CD4-positive, alpha-beta T cell treated with Interferon gamma for 1 hour (primary cell): ENCODE results near the gene CRYBB1.

Experiments
- DNase-seq: peaks from one replicate; pipeline ENCODE4 v3.0.0-alpha.2; 2020

Gene CRYBB1

DNA sequence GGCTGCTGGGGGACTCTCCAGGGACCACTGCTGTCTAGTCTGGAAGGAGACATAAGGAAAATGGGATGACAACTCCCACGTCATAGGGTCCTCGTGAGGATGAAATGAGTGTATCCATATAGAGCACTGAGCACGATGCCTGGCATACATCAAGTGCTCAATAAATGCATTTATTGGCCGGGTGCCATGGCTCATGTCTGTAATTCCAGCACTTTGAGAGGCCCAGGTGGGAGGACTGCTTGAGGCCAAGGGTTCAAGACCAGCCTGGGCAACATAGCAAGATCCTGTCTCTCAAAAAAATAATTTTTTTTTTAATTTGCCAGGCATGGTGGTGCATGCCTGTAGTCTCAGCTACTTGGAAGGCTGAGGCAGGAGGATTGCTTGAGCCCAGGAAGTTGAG, 15.7 kb downstream of the CRYBB1 start:
- no peak for DNase-seq

GRCh38 chr22:26601726-26602125, 16.1 kb downstream of the CRYBB1 start:
- no peak for DNase-seq

DNA sequence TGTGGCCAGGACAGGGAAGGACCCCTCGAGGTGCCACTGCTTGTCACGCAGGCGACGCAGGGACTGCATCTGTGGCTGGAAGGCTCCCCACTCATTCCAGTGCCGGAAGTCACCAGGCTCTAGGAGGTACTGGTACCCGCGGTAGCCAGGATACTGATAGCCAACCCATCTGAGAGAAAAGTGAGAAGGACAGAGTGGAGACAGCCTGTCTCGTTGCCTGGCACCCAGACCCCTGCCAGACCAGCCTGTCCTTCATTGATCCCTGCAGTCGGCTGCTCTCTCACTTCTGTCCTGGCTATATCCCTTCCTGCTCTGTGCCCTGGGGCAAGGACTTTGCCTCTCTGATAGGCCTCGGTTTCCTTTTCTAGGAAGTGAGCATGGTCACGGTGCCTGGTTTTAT, 18.3 kb downstream of the CRYBB1 start:
- DNase-seq = no peak

- no peak for DNase-seq
Observed at GRCh38 chr22:26597480-26597879, 20.3 kb downstream of the CRYBB1 start.

DNA sequence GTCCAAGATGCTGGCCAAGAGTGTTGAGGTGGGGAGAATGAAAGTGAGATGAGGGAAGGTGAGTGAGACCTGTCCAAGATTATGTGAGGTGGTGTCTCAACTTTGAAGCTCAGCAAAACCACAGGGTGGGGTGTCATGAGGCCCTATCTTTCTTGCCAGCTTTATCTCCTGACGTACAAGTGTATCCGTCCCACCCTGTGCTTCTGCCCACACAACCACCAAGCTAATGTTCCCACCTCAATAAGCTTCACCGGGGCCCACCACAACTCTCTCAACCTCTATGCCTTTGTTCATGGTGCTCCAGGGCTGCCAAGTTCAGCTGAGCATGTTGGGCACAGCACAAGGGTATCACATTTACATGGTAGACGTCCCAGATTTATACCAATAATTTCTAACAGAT, 20.8 kb downstream of the CRYBB1 start:
- peak; percentile 34 for DNase-seq

GRCh38 chr22:26593763-26594162, 24.1 kb downstream of the CRYBB1 start:
- no peak for DNase-seq

DNA sequence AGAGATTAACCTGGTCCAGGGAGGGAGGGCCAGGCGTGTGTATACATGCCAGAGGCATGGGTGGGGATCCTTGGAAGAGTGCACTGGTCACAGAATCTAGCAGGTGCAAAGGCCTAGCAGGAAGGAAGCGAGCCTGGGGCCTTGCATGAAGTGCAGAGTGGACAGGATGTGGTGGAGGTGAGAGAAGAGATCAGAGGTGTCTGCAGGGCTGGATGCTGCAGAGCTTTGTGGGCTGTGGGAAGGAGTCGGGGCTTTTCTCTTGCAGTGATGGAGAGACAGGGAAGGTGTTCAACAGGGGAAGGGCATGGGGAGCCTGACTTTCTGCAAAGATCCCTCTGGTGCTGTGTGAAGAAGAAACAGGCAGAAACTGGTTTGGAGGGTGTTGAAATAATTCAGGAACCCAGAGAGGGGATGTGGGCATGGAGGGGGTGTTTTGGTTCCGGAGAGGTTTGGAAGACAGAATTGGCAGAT, 25.4 kb downstream of the CRYBB1 start:
- peak; percentile 52 for DNase-seq

DNA sequence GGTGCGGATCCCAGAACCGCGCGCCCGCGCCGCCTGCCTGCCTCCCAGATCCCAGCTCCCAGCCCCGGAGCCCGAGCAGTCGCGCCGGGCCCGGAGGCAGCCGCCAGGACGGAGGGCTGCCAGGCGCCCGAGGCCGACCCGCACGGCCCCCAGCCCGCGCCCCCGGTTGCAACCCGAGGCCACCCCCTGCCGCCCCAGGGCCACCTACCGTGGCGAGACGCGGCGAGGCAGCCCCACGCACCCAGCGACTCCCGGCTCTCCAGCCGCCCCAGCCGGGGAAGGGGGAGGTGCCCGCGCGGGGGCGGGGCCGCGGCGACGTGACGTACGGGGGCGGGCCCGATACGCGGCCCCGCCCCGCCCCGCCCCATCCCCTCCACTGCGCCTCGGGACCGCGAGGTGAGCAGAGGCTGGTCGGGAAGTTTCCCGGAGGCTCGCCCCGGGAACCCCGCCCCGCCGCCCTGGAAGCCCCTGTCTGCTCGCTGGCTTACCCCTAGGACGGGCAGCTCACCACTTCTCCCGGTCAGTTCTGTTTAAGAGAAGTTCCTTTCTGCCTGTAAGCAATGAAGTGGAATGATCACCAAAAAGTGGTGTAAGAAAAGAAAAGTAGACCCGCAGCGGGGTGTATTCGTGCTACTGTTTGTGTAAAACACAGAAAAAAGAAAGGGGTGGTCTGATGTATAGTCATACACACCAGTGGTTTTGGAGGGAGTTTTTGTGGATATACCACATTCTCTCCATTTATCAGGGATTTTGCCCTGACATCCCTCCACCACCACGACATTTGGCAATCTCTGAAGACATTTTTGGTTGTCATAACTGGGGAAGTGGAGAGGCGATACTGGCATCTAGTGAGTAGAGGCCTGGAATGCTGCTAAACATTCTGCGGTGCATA, 27.7 kb downstream of the CRYBB1 start, which contains the start of gene TPST2:
TSS of gene TPST2 (minus strand) at position 288 of the 892 bp plus-strand sequence. CDS start 48,502 bp downstream, outside the sequence.
- peak; percentile 76 for DNase-seq

DNA sequence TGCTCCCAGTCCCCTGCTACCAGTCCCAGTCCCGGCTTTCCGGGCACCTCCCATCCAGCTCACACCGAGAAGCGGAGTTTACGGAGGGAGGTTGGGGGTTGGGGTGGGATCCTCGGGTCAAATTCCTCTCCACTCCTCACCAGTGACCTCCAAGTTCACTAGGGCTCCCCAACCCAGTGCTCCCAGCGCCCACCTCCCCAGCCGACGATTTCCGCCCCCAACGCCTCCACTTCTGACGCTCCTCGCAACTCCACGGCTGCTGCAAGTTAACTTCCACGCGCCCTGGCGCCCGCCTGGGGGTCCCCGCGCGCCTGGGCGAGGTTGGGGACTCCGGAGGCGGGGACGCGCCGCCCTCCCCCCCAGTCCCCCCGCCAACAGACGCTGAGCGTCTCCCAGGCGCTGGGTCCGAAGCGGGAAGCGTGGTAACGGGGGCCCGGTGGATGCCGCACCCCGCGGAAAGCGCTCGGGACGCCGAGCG, 28.4 kb downstream of the CRYBB1 start:
- DNase-seq = no peak

- no peak for DNase-seq
Observed at GRCh38 chr22:26588729-26589366, 29.0 kb downstream of the CRYBB1 start.

GRCh38 chr22:26587991-26588613, 29.7 kb downstream of the CRYBB1 start:
- no peak for DNase-seq

DNA sequence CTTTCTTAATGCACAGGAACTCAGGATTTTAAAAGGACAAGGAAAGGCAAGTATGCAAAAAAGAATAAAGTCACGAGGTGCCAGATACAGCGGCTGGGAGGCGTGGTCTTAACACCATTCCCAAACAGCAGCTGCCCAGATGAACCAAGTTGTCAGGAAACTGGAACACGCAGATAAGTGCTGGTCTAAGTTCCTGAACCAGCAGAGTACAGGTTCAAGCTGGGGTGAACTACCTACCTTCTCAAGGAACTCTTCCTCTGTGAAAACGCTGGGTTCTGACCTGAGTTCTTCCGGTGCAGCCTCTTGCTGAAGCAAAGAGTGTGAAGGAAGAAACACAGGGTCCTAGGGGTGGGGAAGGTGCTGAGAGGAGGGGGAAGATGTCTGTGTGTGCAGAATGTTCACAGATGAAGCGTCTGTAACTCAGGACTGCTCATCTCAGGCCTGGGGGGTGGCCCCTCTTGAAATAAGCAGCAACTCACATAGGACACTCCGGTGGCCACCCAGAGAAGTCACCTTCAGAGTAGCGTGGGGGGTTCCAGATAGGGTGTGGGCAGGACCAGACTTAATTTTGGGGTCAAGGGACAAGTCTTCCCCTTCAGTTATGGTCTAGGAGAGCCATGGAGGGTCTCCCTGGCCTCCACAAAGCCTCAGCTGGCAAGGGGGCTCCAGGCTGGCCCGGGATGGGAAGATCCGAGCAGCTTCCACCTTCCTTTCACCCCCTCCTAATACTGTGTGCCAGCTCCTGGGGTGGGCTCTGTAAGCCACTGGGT, 31.1 kb downstream of the CRYBB1 start:
- DNase-seq = no peak

GRCh38 chr22:26585104-26585790, 32.6 kb downstream of the CRYBB1 start:
- no peak for DNase-seq

DNA sequence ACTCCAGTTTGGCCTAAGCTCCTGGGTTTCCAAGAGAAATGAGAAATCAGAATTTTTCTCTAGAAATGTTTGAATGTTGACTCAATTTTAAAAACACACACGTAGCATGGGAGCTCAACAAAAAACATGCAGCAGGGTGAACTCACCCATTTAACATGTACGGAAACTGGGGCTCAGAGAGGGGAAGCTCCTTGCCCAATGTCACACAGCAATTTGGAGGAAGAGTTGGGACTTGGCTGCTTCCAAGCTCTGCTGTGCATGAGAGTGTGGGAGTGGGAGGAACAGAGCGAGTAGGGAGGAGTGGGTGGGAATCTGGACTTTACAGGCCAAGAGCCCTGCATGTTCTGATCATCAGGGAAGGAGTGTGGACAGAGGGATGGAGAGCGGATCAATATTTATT, 33.8 kb downstream of the CRYBB1 start:
- DNase-seq = no peak

DNA sequence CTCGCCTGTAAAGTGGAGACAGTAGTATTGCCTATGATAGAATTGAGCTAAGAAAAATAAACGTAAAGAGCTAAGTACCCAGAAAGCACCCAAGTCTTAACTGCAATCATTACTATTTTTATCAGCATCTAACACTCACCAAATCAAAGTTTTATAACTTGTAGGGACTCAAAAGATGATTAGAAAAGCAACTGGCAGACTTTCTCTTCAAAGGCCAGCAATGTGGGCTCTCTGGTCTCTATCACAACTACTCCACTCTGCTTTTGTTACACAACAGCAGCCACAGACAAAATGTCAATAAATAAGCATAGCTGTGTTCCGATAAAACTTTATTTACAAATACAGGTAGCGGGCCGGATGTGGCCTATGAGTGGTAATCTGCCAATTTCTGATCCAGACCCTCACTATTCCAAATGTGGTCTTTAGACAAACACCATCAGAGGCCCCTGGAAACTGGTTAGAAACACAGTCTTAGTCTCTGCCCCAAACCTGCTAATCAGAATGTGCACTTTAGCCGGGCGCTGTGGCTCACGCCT, 36.1 kb downstream of the CRYBB1 start:
- DNase-seq = no peak

DNA sequence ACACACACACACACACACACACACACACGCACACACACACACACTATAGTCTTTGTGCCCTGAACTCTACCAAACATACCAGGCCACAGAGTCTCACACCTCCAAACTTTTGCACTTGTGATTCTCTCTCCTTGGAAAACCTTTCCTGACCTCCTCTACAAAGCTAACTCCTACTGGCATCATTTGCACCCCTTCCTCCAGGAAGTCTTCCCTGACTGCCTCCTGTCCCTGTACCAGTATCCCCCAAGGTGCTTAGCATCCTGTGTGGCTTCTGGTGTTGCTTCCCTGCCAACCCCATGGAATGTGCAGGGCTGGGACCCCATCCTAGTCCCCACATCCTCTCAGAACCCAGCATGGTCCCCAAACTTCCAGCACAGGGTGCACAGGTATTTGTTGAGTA, 36.8 kb downstream of the CRYBB1 start:
- DNase-seq = no peak

GRCh38 chr22:26580240-26580962, 37.4 kb downstream of the CRYBB1 start:
- DNase-seq = no peak

DNA sequence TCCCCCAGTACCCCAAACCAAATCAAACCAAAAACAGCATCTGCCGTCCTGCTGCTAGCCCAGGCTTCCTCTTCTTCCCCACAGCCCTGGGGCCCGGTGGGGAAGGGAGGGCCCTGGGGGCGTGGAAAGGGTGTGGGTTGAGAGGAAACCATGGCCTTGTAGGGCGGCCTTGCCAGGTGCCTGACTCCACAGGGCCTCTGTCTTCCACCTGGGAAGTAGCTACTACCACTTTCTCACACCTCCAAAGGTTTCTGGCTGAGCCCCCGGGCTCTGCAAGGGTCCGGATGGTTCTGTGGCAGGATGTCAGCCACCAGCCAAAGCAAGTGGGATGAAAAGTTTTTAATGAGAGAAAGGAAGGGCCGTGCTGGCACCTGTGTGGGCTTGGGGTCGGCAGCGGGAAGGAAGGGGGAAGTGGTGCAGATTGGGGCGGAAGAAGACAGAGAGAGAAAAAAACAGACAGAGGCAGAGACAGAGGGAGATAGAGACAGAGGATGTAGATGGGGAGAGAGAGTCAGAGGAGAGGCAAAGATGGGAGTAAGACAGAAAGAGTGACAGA, 38.4 kb downstream of the CRYBB1 start:
- DNase-seq = peak; percentile 55

- no peak for DNase-seq
Observed at GRCh38 chr22:26577081-26577480, 40.7 kb downstream of the CRYBB1 start.

DNA sequence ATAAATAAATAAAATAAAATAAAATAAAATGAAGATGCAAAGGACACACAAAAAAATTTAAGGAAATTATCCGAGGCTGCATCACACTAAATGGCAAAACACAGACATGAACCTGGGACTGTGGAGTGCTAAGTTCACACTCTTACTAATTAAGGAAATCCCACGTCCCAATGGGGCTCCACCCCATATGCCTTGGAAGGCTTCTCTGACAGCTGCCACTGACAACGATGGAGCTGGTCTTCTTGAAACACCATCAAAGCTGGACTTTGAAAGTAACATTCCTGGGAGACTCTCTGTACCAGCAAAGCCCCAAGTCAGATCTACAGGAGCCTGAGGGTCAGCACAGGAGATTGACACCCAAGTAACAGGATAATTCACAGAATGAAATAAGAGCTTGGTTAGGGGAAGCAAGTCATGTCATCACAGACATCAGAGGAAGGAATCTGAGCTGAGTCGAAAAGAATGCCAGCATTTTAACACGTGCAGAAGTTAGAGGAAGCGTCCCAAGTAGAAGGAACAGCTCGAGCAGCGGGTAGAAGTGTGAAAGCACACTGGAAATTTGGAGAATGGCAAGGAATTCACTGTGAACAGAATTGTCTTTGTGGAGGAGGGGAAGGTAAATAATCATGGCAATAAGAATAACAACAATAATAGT, 41.7 kb downstream of the CRYBB1 start:
- DNase-seq = no peak
